ENCODE results near the gene PASK.

DNA sequence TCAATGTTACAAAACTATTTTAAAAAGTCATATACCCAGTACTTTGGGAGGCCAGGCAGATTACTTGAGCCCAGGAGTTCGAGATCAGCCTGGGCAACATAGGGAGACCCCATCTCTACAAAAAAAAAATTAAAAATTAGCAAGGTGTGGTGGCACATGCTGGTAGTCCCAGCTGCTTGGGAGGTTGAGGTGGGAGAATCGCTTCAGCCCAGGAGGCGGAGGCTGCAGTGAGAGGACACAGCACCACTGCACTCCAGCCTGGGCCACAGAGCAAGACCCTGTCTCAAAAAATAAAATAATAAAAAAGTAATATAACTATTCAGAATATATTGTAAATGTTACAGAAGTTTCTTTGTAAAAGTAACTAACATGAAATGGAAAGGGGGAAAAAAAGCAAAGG lies 1.9 kb downstream of the PASK start:
- TF ChIP-seq, protein P1, sequence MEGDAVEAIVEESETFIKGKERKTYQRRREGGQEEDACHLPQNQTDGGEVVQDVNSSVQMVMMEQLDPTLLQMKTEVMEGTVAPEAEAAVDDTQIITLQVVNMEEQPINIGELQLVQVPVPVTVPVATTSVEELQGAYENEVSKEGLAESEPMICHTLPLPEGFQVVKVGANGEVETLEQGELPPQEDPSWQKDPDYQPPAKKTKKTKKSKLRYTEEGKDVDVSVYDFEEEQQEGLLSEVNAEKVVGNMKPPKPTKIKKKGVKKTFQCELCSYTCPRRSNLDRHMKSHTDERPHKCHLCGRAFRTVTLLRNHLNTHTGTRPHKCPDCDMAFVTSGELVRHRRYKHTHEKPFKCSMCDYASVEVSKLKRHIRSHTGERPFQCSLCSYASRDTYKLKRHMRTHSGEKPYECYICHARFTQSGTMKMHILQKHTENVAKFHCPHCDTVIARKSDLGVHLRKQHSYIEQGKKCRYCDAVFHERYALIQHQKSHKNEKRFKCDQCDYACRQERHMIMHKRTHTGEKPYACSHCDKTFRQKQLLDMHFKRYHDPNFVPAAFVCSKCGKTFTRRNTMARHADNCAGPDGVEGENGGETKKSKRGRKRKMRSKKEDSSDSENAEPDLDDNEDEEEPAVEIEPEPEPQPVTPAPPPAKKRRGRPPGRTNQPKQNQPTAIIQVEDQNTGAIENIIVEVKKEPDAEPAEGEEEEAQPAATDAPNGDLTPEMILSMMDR (conservative IDR thresholded peaks at IDR 0.05; ENCODE audit: low read length) = no peak
- TF ChIP-seq EZH2phosphoT487 (IDR thresholded peaks at IDR 0.05; ENCODE audit: borderline replicate concordance, low read depth, low read length) = no peak
